K562 (cell line): ENCODE results near the gene AIFM1. TPM values are rescaled to one million over a fixed set of nuclear protein-coding genes. Genes with fewer than 3 reads are reported as not detected.

Experiments
- ATAC-seq: fragments of 200-7000 bp; cut with Tn5 transposase; 3 replicates; pipeline ENCODE4 v1.9.1; 2020; ENCODE audit warnings: moderate library complexity
- BruUV-seq: library from RNA; stranded (reverse); fragments of 400-500 nt; replicated peaks from 2 replicates; lab custom pipeline; 2021; lab: Mats Ljungman, UMichigan
- CTCF ChIA-PET: fragments of 300-600 bp; formaldehyde crosslinking; extraction: SDS; loops from one replicate; lab custom pipeline; 2021; ENCODE audit warnings: low intra/inter-chr PET ratio; lab: Yijun Ruan, JAX
- POLR2A ChIA-PET: fragments of 300-600, 350-650 bp; sonication (Branson Sonifier 250); formaldehyde crosslinking; extraction: SDS; loops from one replicate; lab custom pipeline; 2021; ENCODE audit warnings: antibody characterized with exemption, inconsistent platforms; lab: Yijun Ruan, JAX
- DNase-seq, 4 experiments: peaks; one replicate each; pipeline versions ENCODE4 v3.0.0 to v3.0.0-alpha.2; 2011 to 2018; ENCODE audit warnings: low spot score in 3 of 4, mixed read lengths in 3 of 4; ENCODE audit errors: extremely low read depth in 1 of 4
- FAIRE-seq: peaks from 2 replicates; lab custom pipeline; 2011; peaks lifted over from hg19 to GRCh38; lab: Jason Lieb, UNC
- H2AFZ ChIP-seq: 2 replicates; pipeline ENCODE4 v1.6.0; 2011; ENCODE audit warnings: low read depth, low read length, control low read depth, inconsistent platforms
- H3K27ac ChIP-seq: fragments of 200-600 bp; 3 replicates; pipeline ENCODE4 v1.8.0; 2011; ENCODE audit warnings: low read depth, mild to moderate bottlenecking, control low read depth, inconsistent platforms, low read length, moderate library complexity, mixed read lengths; ENCODE audit errors: extremely low read depth
- H3K27me3 ChIP-seq, 2 experiments: fragments of 300-600 bp in 1 of 2; 2 replicates in 1 of 2; 3 replicates in 1 of 2; pipeline versions ENCODE4 v1.6.0 to v1.8.0; 2011; ENCODE audit warnings: inconsistent platforms in 2 of 2, low read length in 2 of 2, mild to moderate bottlenecking in 1 of 2, mixed read lengths in 1 of 2, moderate library complexity in 1 of 2; ENCODE audit not compliant: control insufficient read depth in 2 of 2, insufficient read depth in 2 of 2
- H3K36me3 ChIP-seq: fragments of 300-600 bp; 3 replicates; pipeline ENCODE4 v1.8.0; 2011; ENCODE audit warnings: mild to moderate bottlenecking, low read length, inconsistent platforms; ENCODE audit not compliant: control insufficient read depth, insufficient read depth
- H3K4me1 ChIP-seq, 2 experiments: fragments of 200-600 bp in 1 of 2; replicated peaks in 1 of 2; 2 replicates in 1 of 2; 3 replicates in 1 of 2; pipeline versions ENCODE4 v1.5.1 to v1.8.0; 2011; ENCODE audit warnings: inconsistent platforms in 2 of 2, low read length in 2 of 2, mild to moderate bottlenecking in 1 of 2, mixed read lengths in 1 of 2, moderate library complexity in 1 of 2; ENCODE audit not compliant: control insufficient read depth in 2 of 2, insufficient read depth in 2 of 2
- H3K4me2 ChIP-seq: 2 replicates; pipeline ENCODE4 v1.6.1; 2011; ENCODE audit warnings: low read length, control low read depth, inconsistent platforms, mixed read lengths; ENCODE audit not compliant: insufficient read depth
- H3K4me3 ChIP-seq: fragments of 200-600 bp; sonication (generic), shearing (Covaris generic); 2 replicates; pipeline ENCODE4 v1.5.1; 2016; ENCODE audit warnings: control low read depth, inconsistent platforms
- H3K79me2 ChIP-seq: fragments of 200-600 bp; 3 replicates; pipeline ENCODE4 v1.8.0; 2011; ENCODE audit warnings: low read length, inconsistent platforms; ENCODE audit not compliant: control insufficient read depth, insufficient read depth
- H3K9ac ChIP-seq, 2 experiments: 2 replicates each; pipeline versions ENCODE4 v1.6.0 to v1.6.1; 2011; ENCODE audit warnings: low read depth in 2 of 2, low read length in 2 of 2, control low read depth in 1 of 2, inconsistent platforms in 1 of 2, mild to moderate bottlenecking in 1 of 2, mixed read lengths in 1 of 2; ENCODE audit not compliant: insufficient read depth in 1 of 2
- H3K9me1 ChIP-seq: one replicate; pipeline ENCODE4 v1.6.0; 2011; ENCODE audit warnings: inconsistent platforms, mild to moderate bottlenecking, low read length, moderate library complexity; ENCODE audit not compliant: control insufficient read depth, insufficient read depth
- H3K9me3 ChIP-seq: replicated peaks from 2 replicates; pipeline ENCODE4 v1.5.1; 2011; ENCODE audit warnings: low read depth, low read length, inconsistent platforms; ENCODE audit not compliant: control insufficient read depth, insufficient read depth
- H4K20me1 ChIP-seq: replicated peaks from 2 replicates; pipeline ENCODE4 v1.6.1; 2011; ENCODE audit warnings: low read length, inconsistent platforms, mixed read lengths; ENCODE audit not compliant: control insufficient read depth, insufficient read depth
- CBX5 ChIP-seq: IDR thresholded peaks from 2 replicates; pipeline ENCODE4 v1.6.1; 2014; ENCODE audit warnings: low read depth, borderline replicate concordance
- CGGBP1 ChIP-seq: fragments of 250-450 bp; sonication (Bioruptor Pico); IDR thresholded peaks from 2 replicates; pipeline ENCODE4 v1.9.0; 2021; ENCODE audit warnings: mild to moderate bottlenecking
- MIER1 ChIP-seq: fragments of 450-650 bp; IDR thresholded peaks from 2 replicates; pipeline ENCODE4 v1.6.1; 2016; ENCODE audit warnings: antibody characterized with exemption, mild to moderate bottlenecking, low read depth
- NELFE ChIP-seq: IDR thresholded peaks from 2 replicates; pipeline ENCODE4 v1.6.1; 2011; ENCODE audit warnings: mild to moderate bottlenecking; ENCODE audit not compliant: insufficient read depth, insufficient read length
- POLR2G ChIP-seq: fragments of 200-400 bp; formaldehyde crosslinking; IDR thresholded peaks from 2 replicates; pipeline ENCODE4 v1.6.1; 2017; ENCODE audit warnings: low read depth, mild to moderate bottlenecking, antibody characterized with exemption, low read length, moderate library complexity
- ZBTB33 ChIP-seq: sonication (generic); formaldehyde crosslinking; IDR thresholded peaks from 2 replicates; pipeline ENCODE4 v1.8.1; 2023; ENCODE audit warnings: mild to moderate bottlenecking, missing genetic modification reagents
- ZEB2 ChIP-seq: fragments of 450-650 bp; IDR thresholded peaks from 2 replicates; pipeline ENCODE4 v1.6.1; 2016
- WGBS: fragments of 100-300 bp; shearing (Covaris generic); methylation state at CpG from one replicate; pipeline ENCODE4 v1.1.6; 2016; ENCODE audit warnings: low coverage, mixed read lengths; ENCODE audit not compliant: insufficient coverage; ENCODE audit errors: missing lambda C conversion rate; 5-methylcytosine and 5-hydroxymethylcytosine counted together
- in situ Hi-C: fragments of 300-500 bp; cut with MboI; formaldehyde crosslinking; loops from 4 replicates; pipeline ENCODE4 v1.15.0; 2018; ENCODE audit warnings: inconsistent platforms, mixed read lengths
- intact Hi-C: fragments of 100-400 bp; cut with micrococcal nuclease; formaldehyde crosslinking; loops from 2 replicates; pipeline ENCODE4 v1.14.2; 2022
- polyA plus RNA-seq, 8 experiments: library from polyadenylated mRNA; depleted of rRNA in 4 of 8; stranded (reverse) in 5 of 8; unstranded in 3 of 8; fragments of >200 nt; fragmentation: Nextera tagmentation in 2 of 8; fragmentation: Illumina TruSeq in 1 of 8; extraction: Ambion mirVana in 2 of 8; extraction: Trizol in 1 of 8; gene quantifications; 2 replicates each; pipeline versions ENCODE4 v1.2.1 to v1.2.3, GENCODE V29; 2011 to 2014; ENCODE audit warnings: inconsistent platforms in 1 of 8, missing spikeins in 1 of 8
- total RNA-seq, 7 experiments: library from RNA; depleted of rRNA in 6 of 7; stranded (reverse); fragments of >200 nt in 6 of 7; fragmentation: Illumina TruSeq in 2 of 7; extraction: Trizol in 2 of 7; gene quantifications; 2 replicates each; pipeline versions ENCODE4 v1.2.1 to v1.2.3, GENCODE V29; 2011 to 2021; ENCODE audit warnings: low replicate concordance in 1 of 7

AIFM1 gene
- total and polyA plus RNA-seq, 9 of the 15 experiments (the other 6 are each of a cell fraction or from before 2014, with no cell fraction given), result 51.0 to 117 (median 91.2) TPM

DNA sequence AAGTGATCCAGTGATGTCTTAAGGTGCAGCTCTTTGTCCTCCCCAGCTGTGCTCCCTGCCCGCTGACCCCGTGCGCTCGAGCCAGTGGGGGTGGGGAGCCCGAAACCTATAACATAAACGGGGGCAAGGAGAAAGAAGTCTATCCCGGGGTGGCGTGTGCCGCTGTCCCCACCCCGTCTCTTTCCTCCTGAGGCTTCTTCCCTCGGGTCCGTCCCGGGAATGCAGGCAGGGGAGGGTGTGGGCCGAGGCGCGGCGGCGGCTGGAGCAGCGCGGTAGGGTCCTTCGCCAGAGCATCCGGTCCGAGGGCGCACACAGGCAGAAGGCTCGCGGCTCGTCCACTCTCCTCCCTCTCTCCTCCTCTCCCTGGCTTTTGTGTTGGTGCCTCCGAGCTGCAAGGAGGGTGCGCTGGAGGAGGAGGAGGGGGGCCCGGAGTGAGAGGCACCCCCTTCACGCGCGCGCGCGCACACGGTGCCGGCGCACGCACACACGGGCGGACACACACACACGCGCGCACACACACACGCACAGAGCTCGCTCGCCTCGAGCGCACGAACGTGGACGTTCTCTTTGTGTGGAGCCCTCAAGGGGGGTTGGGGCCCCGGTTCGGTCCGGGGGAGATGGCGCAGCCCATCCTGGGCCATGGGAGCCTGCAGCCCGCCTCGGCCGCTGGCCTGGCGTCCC is 5.9 kb upstream of the AIFM1 start, which contains the start of gene RAB33A:
Gene RAB33A, plus strand, starts transcription at position 517 of the 681 bp plus-strand sequence. Its CDS starts 101 bp downstream, at position 618.
- Histone ChIP-seq H2AFZ (peak within 1 kb of the TSS; percentile 86), H3K36me3 (no peaks in the 10 kb centered on the region), H3K27ac (peak within 1 kb of the TSS; percentile 95), H4K20me1 (no peaks in the 10 kb centered on the region), H3K9me1 (no peaks in the 10 kb centered on the region), H3K4me1 (peaks cover 25 to 37% of the 10 kb centered on the region in 2 experiments), H3K4me2 (no peak within 1 kb of the TSS), H3K79me2 (peaks cover 6% of the 10 kb centered on the region; the same call in 2 of the 3 replicates), H3K9ac (peak within 1 kb of the TSS in 1 of 2 experiments; percentile 77; a peak in 2 of 4 replicates), H3K4me3 (no peak within 1 kb of the TSS), H3K27me3 (no peaks in the 10 kb centered on the region), H3K9me3 (no peaks in the 10 kb centered on the region; the same call in 1 of the 2 replicates)
- no peak for DNase-seq
- intact Hi-C loops (loop anchor here (5.0 kb wide), 1 partner anchor 89 kb away; no protein-coding TSS in a partner anchor), in situ Hi-C loops (no loop called here)
- POLR2A ChIA-PET, result no interaction called here
- FAIRE-seq, result no peak
- BruUV-seq, result no TSS peak
- peak; percentile 72 for TF ChIP-seq ZBTB33 (CRISPR knock-in tag)
- TF ChIP-seq ZEB2, result no peak
- no peak for TF ChIP-seq CBX5
- peak; percentile 37; the same call in 1 of the 2 replicates for TF ChIP-seq POLR2G
- no peak for TF ChIP-seq NELFE
- TF ChIP-seq MIER1, result no peak
- TF ChIP-seq CGGBP1 (CRISPR knock-in tag), result no peak
- CTCF ChIA-PET, result no interaction called here
- ATAC-seq, result no peak
- 93% methylated on average over 5 of the region's 61 CpGs for WGBS
